B cell (primary cell): ENCODE measurements around the gene LRCH3. TPM values are rescaled to one million over a fixed set of nuclear protein-coding genes. Genes with fewer than 3 reads are reported as not detected.

Experiments used
- ATAC-seq: fragments of 200-7000 bp; cut with Tn5 transposase; one replicate; pipeline ENCODE4 v1.10.0; 2021; ENCODE audit warnings: low read depth, mild to moderate bottlenecking, moderate number of reproducible peaks, moderate library complexity
- CTCF ChIA-PET: fragments of 350-600 bp; sonication (Branson Sonifier 250); formaldehyde crosslinking; loops from one replicate; lab custom pipeline; 2021; ENCODE audit warnings: antibody characterized with exemption, inconsistent platforms; lab: Charles Lee
- POLR2A ChIA-PET: fragments of 350-600 bp; sonication (Branson Sonifier 250); formaldehyde crosslinking; loops from one replicate; lab custom pipeline; 2021; ENCODE audit warnings: antibody characterized with exemption; lab: Charles Lee
- DNase-seq: peaks from one replicate; pipeline ENCODE4 v3.0.0; 2013
- H2AFZ ChIP-seq: 2 replicates; pipeline ENCODE4 v1.6.1; 2012; ENCODE audit warnings: mild to moderate bottlenecking, low read depth, low read length; ENCODE audit not compliant: insufficient read depth, poor library complexity, severe bottlenecking
- H3K27ac ChIP-seq, 2 donors: 1 replicate in 1 of 2; 2 replicates in 1 of 2; pipeline ENCODE4 v1.5.1; 2012 to 2013; ENCODE audit warnings: low read length in 2 of 2, mild to moderate bottlenecking in 2 of 2, moderate library complexity in 1 of 2
- H3K27me3 ChIP-seq, 4 experiments: fragments of 200-600 bp in 1 of 4; sonication (generic) in 1 of 4; replicated peaks in 1 of 4; 1 replicate in 2 of 4; 2 replicates in 2 of 4; pipeline versions ENCODE4 v1.6.1 to v1.7.0; 2013 to 2016; ENCODE audit warnings: low read length in 3 of 4, mild to moderate bottlenecking in 2 of 4, mixed read lengths in 1 of 4, moderate library complexity in 1 of 4; ENCODE audit not compliant: insufficient read depth in 4 of 4, control insufficient read depth in 3 of 4; ENCODE audit errors: control extremely low read depth in 1 of 4
- H3K36me3 ChIP-seq, 2 experiments: replicated peaks in 1 of 2; 1 replicate in 1 of 2; 2 replicates in 1 of 2; pipeline versions ENCODE4 v1.6.1 to v1.7.1; 2013; ENCODE audit warnings: low read length in 1 of 2; ENCODE audit not compliant: insufficient read depth in 2 of 2, control insufficient read depth in 1 of 2; ENCODE audit errors: control extremely low read depth in 1 of 2, extremely low read depth in 1 of 2
- H3K4me1 ChIP-seq, 2 donors: fragments of 200-600 bp in 1 of 2; sonication (generic) in 1 of 2; 1 replicate in 1 of 2; 2 replicates in 1 of 2; pipeline versions ENCODE4 v1.5.1 to v1.6.1; 2013 to 2017; ENCODE audit warnings: low read length in 2 of 2; ENCODE audit not compliant: control insufficient read depth in 2 of 2, insufficient read depth in 2 of 2
- H3K4me2 ChIP-seq: replicated peaks from 2 replicates; pipeline ENCODE3; 2012; ENCODE audit warnings: mild to moderate bottlenecking, low read depth, low read length; ENCODE audit not compliant: poor library complexity, severe bottlenecking
- H3K4me3 ChIP-seq, 5 experiments: fragments of 200-600 bp in 1 of 5; sonication (generic) in 1 of 5; 1 replicate in 3 of 5; 2 replicates in 2 of 5; pipeline versions ENCODE4 v1.5.1 to v1.7.0; 2011 to 2016; ENCODE audit warnings: low read length in 4 of 5, mild to moderate bottlenecking in 4 of 5, low read depth in 2 of 5, control low read depth in 1 of 5, moderate library complexity in 1 of 5; ENCODE audit not compliant: insufficient read depth in 1 of 5; ENCODE audit errors: control extremely low read depth in 1 of 5, extremely low read depth in 1 of 5
- H3K79me2 ChIP-seq: fragments of 200-600 bp; sonication (generic); one replicate; pipeline ENCODE4 v1.6.0; 2016; ENCODE audit warnings: low read length; ENCODE audit not compliant: control insufficient read depth, insufficient read depth
- H3K9ac ChIP-seq: fragments of 200-600 bp; sonication (generic); 2 replicates; pipeline ENCODE4 v1.6.1; 2017; ENCODE audit warnings: mild to moderate bottlenecking, low read length, moderate library complexity
- H3K9me3 ChIP-seq, 3 donors: one replicate each; pipeline versions ENCODE4 v1.6.1 to v1.7.1; 2013; ENCODE audit warnings: low read length in 2 of 3; ENCODE audit not compliant: control insufficient read depth in 2 of 3, insufficient read depth in 1 of 3; ENCODE audit errors: control extremely low read depth in 1 of 3
- H4K20me1 ChIP-seq: 2 replicates; pipeline ENCODE4 v1.6.0; 2012; ENCODE audit warnings: mild to moderate bottlenecking, low read length; ENCODE audit not compliant: insufficient read depth, control insufficient read depth, poor library complexity, severe bottlenecking
- H3K27ac Mint-ChIP-seq: one replicate; pipeline ENCODE4 v1.8.0; 2021; ENCODE audit warnings: mixed read lengths
- H3K27me3 Mint-ChIP-seq: one replicate; pipeline ENCODE4 v1.8.0; 2021; ENCODE audit warnings: mixed read lengths
- H3K4me1 Mint-ChIP-seq: one replicate; pipeline ENCODE4 v1.8.0; 2021; ENCODE audit warnings: mixed read lengths
- H3K4me3 Mint-ChIP-seq: one replicate; pipeline ENCODE4 v1.8.0; 2021; ENCODE audit warnings: mixed read lengths
- H3K9me3 Mint-ChIP-seq: one replicate; pipeline ENCODE4 v1.8.0; 2022; ENCODE audit warnings: mixed read lengths; ENCODE audit not compliant: insufficient read depth
- EZH2 ChIP-seq: IDR thresholded peaks from 2 replicates; pipeline ENCODE4 v1.6.1; 2012; ENCODE audit warnings: borderline replicate concordance, low read depth, mild to moderate bottlenecking, moderate library complexity, low read length; ENCODE audit not compliant: insufficient read depth, poor library complexity, severe bottlenecking
- WGBS: methylation state at CpG from one replicate; pipeline ENCODE4 v1.1.5; 2013; ENCODE audit warnings: missing lambda C conversion rate; ENCODE audit not compliant: insufficient coverage; 5-methylcytosine and 5-hydroxymethylcytosine counted together
- intact Hi-C: fragments of 100-400 bp; cut with micrococcal nuclease; formaldehyde crosslinking; loops from one replicate; pipeline ENCODE4 v1.10.0; 2022
- polyA plus RNA-seq: library from polyadenylated mRNA; depleted of rRNA; stranded (reverse); fragments of >200 nt; gene quantifications from 2 replicates; pipeline ENCODE4 v1.2.3, GENCODE V29; 2012
- total RNA-seq, 2 donors: library from RNA; stranded (reverse); fragments of 120-200 nt in 1 of 2; gene quantifications; 1 replicate in 1 of 2; 2 replicates in 1 of 2; pipeline versions ENCODE4 v1.2.3 to v1.2.4, GENCODE V29; 2013 to 2022
- TF ChIP-seq, protein P1 (sequence below): fragments of 200-600 bp; IDR thresholded peaks from one replicate; pipeline ENCODE4 v1.8.0; 2022; ENCODE audit warnings: antibody characterized with exemption, mild to moderate bottlenecking

The LRCH3 gene
- total and polyA plus RNA-seq, 2 donors (not counting 1 experiment from before 2014, with no cell fraction given), result 30.1 to 136 TPM

DNA sequence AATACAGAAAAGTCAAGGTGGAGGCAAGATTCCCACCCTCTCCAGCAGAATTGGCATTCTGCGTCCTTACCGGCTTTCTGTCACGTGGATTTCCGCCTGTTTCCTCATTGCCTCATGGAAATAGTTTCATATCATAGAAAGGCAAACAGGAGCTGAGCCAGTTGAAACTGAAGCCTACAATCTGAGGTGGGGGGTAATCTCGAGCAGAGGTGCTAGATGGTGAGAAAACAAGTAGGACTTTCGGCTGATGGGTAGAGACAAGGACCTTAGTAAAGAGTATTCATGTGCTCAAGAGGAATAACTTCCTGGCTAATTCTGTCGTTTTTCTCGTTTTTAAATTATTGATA is 39.9 kb downstream of the LRCH3 start:
- Histone ChIP-seq H3K4me2 (no peak overlapping the region), H3K4me1 (peaks cover 6 to 10% of the 10 kb centered on the region in 2 donors), H3K36me3 (peaks cover 32 to 60% of the 10 kb centered on the region in 2 experiments), H3K79me2 (no peaks in the 10 kb centered on the region), H3K4me3 (no peak overlapping the region), H3K9me3 (no peaks in the 10 kb centered on the region), H3K27me3 (no peaks in the 10 kb centered on the region), H2AFZ (no peak overlapping the region), H3K27ac (no peak overlapping the region), H3K9ac (no peak overlapping the region), H4K20me1 (no peaks in the 10 kb centered on the region)
- CTCF ChIA-PET, result no interaction called here
- WGBS, result 100% methylated on average over 2 of the region's 8 CpGs
- Mint-ChIP-seq H3K4me1 (peaks cover 15% of the 10 kb centered on the region), H3K27ac (no peak overlapping the region), H3K27me3 (no peaks in the 10 kb centered on the region), H3K9me3 (no peaks in the 10 kb centered on the region), H3K4me3 (no peak overlapping the region)
- intact Hi-C loops, result no loop called here
- ATAC-seq (no peak), DNase-seq (no peak)
- TF ChIP-seq EZH2, result no peak
- TF ChIP-seq, protein P1, sequence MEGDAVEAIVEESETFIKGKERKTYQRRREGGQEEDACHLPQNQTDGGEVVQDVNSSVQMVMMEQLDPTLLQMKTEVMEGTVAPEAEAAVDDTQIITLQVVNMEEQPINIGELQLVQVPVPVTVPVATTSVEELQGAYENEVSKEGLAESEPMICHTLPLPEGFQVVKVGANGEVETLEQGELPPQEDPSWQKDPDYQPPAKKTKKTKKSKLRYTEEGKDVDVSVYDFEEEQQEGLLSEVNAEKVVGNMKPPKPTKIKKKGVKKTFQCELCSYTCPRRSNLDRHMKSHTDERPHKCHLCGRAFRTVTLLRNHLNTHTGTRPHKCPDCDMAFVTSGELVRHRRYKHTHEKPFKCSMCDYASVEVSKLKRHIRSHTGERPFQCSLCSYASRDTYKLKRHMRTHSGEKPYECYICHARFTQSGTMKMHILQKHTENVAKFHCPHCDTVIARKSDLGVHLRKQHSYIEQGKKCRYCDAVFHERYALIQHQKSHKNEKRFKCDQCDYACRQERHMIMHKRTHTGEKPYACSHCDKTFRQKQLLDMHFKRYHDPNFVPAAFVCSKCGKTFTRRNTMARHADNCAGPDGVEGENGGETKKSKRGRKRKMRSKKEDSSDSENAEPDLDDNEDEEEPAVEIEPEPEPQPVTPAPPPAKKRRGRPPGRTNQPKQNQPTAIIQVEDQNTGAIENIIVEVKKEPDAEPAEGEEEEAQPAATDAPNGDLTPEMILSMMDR, result no peak
- POLR2A ChIA-PET, result no interaction called here

DNA sequence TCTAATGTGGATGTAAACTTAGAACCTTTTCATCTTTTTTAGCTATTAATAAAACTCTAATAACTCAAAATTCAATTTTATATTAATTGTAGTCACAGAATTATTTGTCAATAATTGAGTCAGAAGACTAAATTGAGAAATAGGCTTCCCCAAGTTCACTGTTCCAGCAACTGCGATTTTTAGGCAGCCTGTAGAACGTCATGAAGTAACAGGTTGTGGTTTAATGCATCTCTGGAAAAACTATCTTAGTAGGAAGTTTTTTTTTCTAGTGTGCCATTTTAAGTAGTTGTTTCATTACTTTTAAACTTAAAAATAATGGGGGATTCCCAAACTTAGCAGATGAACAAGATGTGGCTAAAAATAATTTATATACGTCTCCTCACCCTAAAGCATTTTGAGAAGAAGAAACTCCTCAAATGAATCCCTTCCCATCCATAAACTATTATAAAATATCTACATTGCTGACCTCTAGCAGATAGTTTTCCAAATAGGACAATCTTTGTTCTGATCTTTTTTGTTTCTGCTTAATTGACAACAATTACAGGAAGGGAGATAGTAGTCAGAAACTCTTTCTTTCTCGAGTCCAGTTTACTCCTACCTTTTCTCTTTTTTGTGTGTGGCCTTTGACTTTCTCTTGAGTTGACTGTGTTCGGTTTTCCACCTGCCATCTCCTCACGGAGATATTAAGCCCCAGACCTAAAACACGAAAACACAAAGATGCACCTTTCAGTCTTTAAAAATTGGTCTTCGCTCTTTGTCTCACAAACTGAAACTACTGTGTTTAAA is 43.1 kb downstream of the LRCH3 start:
- peaks cover 25 to 59% of the 10 kb centered on the region in 2 experiments for H3K36me3 ChIP-seq
- no peak overlapping the region for H2AFZ ChIP-seq
- ATAC-seq (no peak), DNase-seq (no peak)
- H3K4me3 ChIP-seq, result no peak overlapping the region
- Mint-ChIP-seq H3K27ac (peak overlapping the region; percentile 55), H3K4me3 (peak overlapping the region; percentile 52), H3K27me3 (no peaks in the 10 kb centered on the region), H3K9me3 (no peaks in the 10 kb centered on the region), H3K4me1 (peaks cover 15% of the 10 kb centered on the region)
- H4K20me1 ChIP-seq, result no peaks in the 10 kb centered on the region
- no CpG with 5 or more reads among the region's 8 CpGs for WGBS
- H3K9ac ChIP-seq, result no peak overlapping the region
- no peaks in the 10 kb centered on the region for H3K9me3 ChIP-seq
- peak overlapping the region in 1 of 2 donors; percentile 70 for H3K27ac ChIP-seq
- peak overlapping the region; percentile 17 for H3K4me2 ChIP-seq
- CTCF ChIA-PET, result interaction anchor here (1.5 kb wide), 1 partner anchor 14 kb away, joined by 4 read pairs; no protein-coding TSS in a partner anchor
- peaks cover 6 to 10% of the 10 kb centered on the region in 2 donors for H3K4me1 ChIP-seq
- H3K27me3 ChIP-seq, result no peaks in the 10 kb centered on the region
- intact Hi-C loops, result no loop called here
- POLR2A ChIA-PET, result no interaction called here
- H3K79me2 ChIP-seq, result no peaks in the 10 kb centered on the region
- TF ChIP-seq, protein P1, result no peak
- no peak for TF ChIP-seq EZH2
